Measurements from ENCODE around the gene DPP10.

- TF ChIP-seq CTCF (IDR thresholded peaks at IDR 0.05): no peak
- no peak for TF ChIP-seq POLR2AphosphoS5 (IDR thresholded peaks at IDR 0.05)
Observed at GRCh38 chr2:115077626-115078025, 635.2 kb downstream of the DPP10 start.
